A549 (cell line): ENCODE results near the gene CRISPLD2. TPM values are rescaled to one million over a fixed set of nuclear protein-coding genes. Genes with fewer than 3 reads are reported as not detected.
"Not testable (repeated sequence)": the region's sequence is repeated elsewhere in the genome, so short reads cannot be mapped to it uniquely, and the experiment has no call there.

Experiments
- ATAC-seq, 2 experiments: fragments of 200-7000 bp in 1 of 2; fragments of >200 bp in 1 of 2; cut with Nextera tagmentation in 1 of 2; cut with Tn5 transposase in 1 of 2; 3 replicates each; pipeline versions ENCODE4 v1.8.0 to v1.9.1; 2018 to 2020; ENCODE audit warnings: mild to moderate bottlenecking in 1 of 2, moderate library complexity in 1 of 2
- CTCF ChIA-PET: fragments of 300-600 bp; sonication (Branson Sonifier 250); formaldehyde crosslinking; extraction: SDS; loops from one replicate; lab custom pipeline; 2021; ENCODE audit warnings: antibody characterized with exemption, inconsistent platforms; lab: Yijun Ruan, JAX
- POLR2A ChIA-PET: fragments of 350-600 bp; formaldehyde crosslinking; extraction: SDS; loops from one replicate; lab custom pipeline; 2021; ENCODE audit warnings: antibody characterized with exemption, inconsistent platforms; lab: Yijun Ruan, JAX
- DNase-seq, 2 experiments: peaks; one replicate each; pipeline versions ENCODE4 v3.0.0 to v3.0.0-alpha.2; 2011 to 2016; ENCODE audit warnings: low read depth in 1 of 2, low spot score in 1 of 2
- FAIRE-seq: peaks from 2 replicates; lab custom pipeline; 2011; peaks lifted over from hg19 to GRCh38; lab: Jason Lieb, UNC
- H3K27ac ChIP-seq, 2 experiments: fragments of >200 bp; sonication (Bioruptor Twin); formaldehyde crosslinking; 3 replicates each; pipeline ENCODE4 v1.5.1; 2016 to 2017
- H3K4me1 ChIP-seq: fragments of >200 bp; sonication (Bioruptor Twin); formaldehyde crosslinking; 3 replicates; pipeline ENCODE4 v1.6.1; 2016
- H3K4me2 ChIP-seq: fragments of >200 bp; sonication (Bioruptor Twin); formaldehyde crosslinking; 3 replicates; pipeline ENCODE4 v1.6.1; 2016
- H3K4me3 ChIP-seq: fragments of >200 bp; sonication (Bioruptor Twin); formaldehyde crosslinking; 3 replicates; pipeline ENCODE4 v1.5.1; 2016
- H3K9me3 ChIP-seq: fragments of >200 bp; sonication (Bioruptor Twin); formaldehyde crosslinking; 3 replicates; pipeline ENCODE4 v1.6.1; 2016
- CBX2 ChIP-seq: fragments of 200-600 bp; sonication (generic); IDR thresholded peaks from 2 replicates; pipeline ENCODE4 v1.6.1; 2016; ENCODE audit warnings: low read depth, mild to moderate bottlenecking, borderline replicate concordance
- CEBPB ChIP-seq, 2 experiments: fragments of >200 bp in 1 of 2; sonication (Bioruptor Twin) in 1 of 2; formaldehyde crosslinking in 1 of 2; IDR thresholded peaks; 2 replicates each; pipeline ENCODE4 v1.6.1; 2012 to 2016
- CHD2 ChIP-seq: fragments of 150-350 bp; IDR thresholded peaks from 2 replicates; pipeline ENCODE4 v1.6.1; 2014; ENCODE audit warnings: low read length; ENCODE audit not compliant: partially characterized antibody
- EHF ChIP-seq: fragments of 250-450 bp; sonication (Bioruptor Pico); IDR thresholded peaks from 2 replicates; pipeline ENCODE4 v1.5.0; 2020; ENCODE audit warnings: mild to moderate bottlenecking
- FOSB ChIP-seq: fragments of 250-450 bp; sonication (Bioruptor Pico); IDR thresholded peaks from 2 replicates; pipeline ENCODE4 v1.5.0; 2020; ENCODE audit warnings: mild to moderate bottlenecking, moderate library complexity
- GATA3 ChIP-seq: IDR thresholded peaks from 2 replicates; pipeline ENCODE4 v1.6.1; 2012; ENCODE audit warnings: borderline replicate concordance
- HDAC2 ChIP-seq: fragments of 200-600 bp; sonication (generic); IDR thresholded peaks from 2 replicates; pipeline ENCODE4 v1.6.1; 2016
- MAFK ChIP-seq: fragments of 450-650 bp; IDR thresholded peaks from 2 replicates; pipeline ENCODE4 v1.6.1; 2014; ENCODE audit not compliant: partially characterized antibody
- MYC ChIP-seq: IDR thresholded peaks from 2 replicates; pipeline ENCODE4 v1.6.1; 2012; ENCODE audit warnings: mild to moderate bottlenecking, inconsistent platforms, low read length, improper control_type of control experiment, borderline replicate concordance
- NPAS2 ChIP-seq: fragments of 250-450 bp; sonication (Bioruptor Pico); IDR thresholded peaks from 2 replicates; pipeline ENCODE4 v1.8.0; 2022; ENCODE audit warnings: mild to moderate bottlenecking, moderate library complexity, borderline replicate concordance
- NR3C1 ChIP-seq: fragments of >200 bp; sonication (Bioruptor Twin); formaldehyde crosslinking; IDR thresholded peaks from 3 replicates; pipeline ENCODE4 v1.6.1; 2017
- POLR2A ChIP-seq: IDR thresholded peaks from 2 replicates; pipeline ENCODE4 v1.6.1; 2012; ENCODE audit warnings: mild to moderate bottlenecking, low read length
- RCOR1 ChIP-seq: fragments of 150-350 bp; IDR thresholded peaks from 2 replicates; pipeline ENCODE4 v1.6.1; 2014; ENCODE audit warnings: antibody characterized with exemption, low read length, low read depth
- RNF2 ChIP-seq: fragments of 200-600 bp; sonication (generic); IDR thresholded peaks from 2 replicates; pipeline ENCODE4 v1.6.1; 2016; ENCODE audit warnings: low read depth, mild to moderate bottlenecking, antibody characterized with exemption, moderate library complexity, borderline replicate concordance
- SMC3 ChIP-seq: fragments of >200 bp; sonication (Bioruptor Twin); formaldehyde crosslinking; IDR thresholded peaks from 3 replicates; pipeline ENCODE4 v1.6.1; 2018; ENCODE audit warnings: inconsistent platforms
- TFCP2L1 ChIP-seq: fragments of 250-450 bp; sonication (Bioruptor Pico); IDR thresholded peaks from 2 replicates; pipeline ENCODE4 v1.5.0; 2021; ENCODE audit warnings: mild to moderate bottlenecking
- ZFP36 ChIP-seq: fragments of 450-650 bp; IDR thresholded peaks from 2 replicates; pipeline ENCODE4 v1.6.1; 2014; ENCODE audit warnings: borderline replicate concordance; ENCODE audit not compliant: partially characterized antibody
- WGBS: methylation state at CpG from one replicate; pipeline ENCODE4 v1.1.6; 2017; ENCODE audit errors: missing lambda C conversion rate; 5-methylcytosine and 5-hydroxymethylcytosine counted together
- polyA plus RNA-seq, 4 experiments: library from polyadenylated mRNA; depleted of rRNA in 3 of 4; stranded (reverse); fragments of >200 nt; fragmentation: RNase III in 1 of 4; extraction: RNeasy Plus Mini Kit Qiagen cat#74134 plus additional on column Dnase treatment in 1 of 4; gene quantifications; 2 replicates in 3 of 4; 3 replicates in 1 of 4; pipeline ENCODE4 v1.2.3, GENCODE V29; 2011 to 2017
- TF ChIP-seq, protein P1 (sequence below): fragments of 250-450 bp; sonication (Bioruptor Pico); IDR thresholded peaks from 2 replicates; pipeline ENCODE4 v1.5.0; 2021; ENCODE audit warnings: mild to moderate bottlenecking, moderate library complexity, borderline replicate concordance
- TF ChIP-seq, protein P2 (sequence below): fragments of >200 bp; sonication (Bioruptor Twin); formaldehyde crosslinking; IDR thresholded peaks from 3 replicates; pipeline ENCODE4 v1.5.1; 2016
- TF ChIP-seq, protein P3 (sequence below): fragments of 150-350 bp; IDR thresholded peaks from 2 replicates; pipeline ENCODE4 v1.6.1; 2014; ENCODE audit warnings: low read depth, mild to moderate bottlenecking, low read length

Gene CRISPLD2
- polyA plus RNA-seq, 2 of the 4 experiments (the other 2 are of a cell fraction) = 0.85 to 1.6 TPM

DNA sequence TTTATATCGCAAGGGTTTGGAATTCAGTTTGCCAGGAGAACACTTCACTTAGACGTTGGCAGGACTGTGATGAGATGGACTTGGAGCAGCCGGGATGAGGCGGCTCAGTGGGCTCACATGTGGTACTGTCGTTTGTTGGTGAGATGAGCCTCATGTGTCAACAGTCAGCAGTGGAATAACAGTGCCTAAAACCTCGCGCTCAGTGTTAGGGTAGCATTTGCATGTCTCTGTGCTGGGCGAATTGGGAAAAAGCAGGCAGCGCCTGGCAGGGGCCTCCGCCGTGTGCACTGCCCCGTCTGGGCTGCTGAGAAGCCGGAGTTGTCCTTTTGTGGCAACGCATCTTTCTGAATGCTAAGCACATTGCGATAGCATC is 49.7 kb downstream of the CRISPLD2 start:
- 87% methylated on average over 15 of the region's 15 CpGs for WGBS
- DNase-seq (no peak), ATAC-seq (no peak), FAIRE-seq (no peak)
- no peaks in the 10 kb centered on the region for H3K9me3 ChIP-seq
- no peak overlapping the region for H3K27ac ChIP-seq
- no peak overlapping the region for H3K4me3 ChIP-seq
- ChIA-PET CTCF (no interaction called here), POLR2A (no interaction called here)
- no peaks in the 10 kb centered on the region for H3K4me1 ChIP-seq
- no peak for TF ChIP-seq NR3C1
- TF ChIP-seq TFCP2L1 (CRISPR knock-in tag) = no peak
- TF ChIP-seq MYC = no peak
- TF ChIP-seq GATA3 = no peak
- TF ChIP-seq ZFP36 = no peak
- no peak for TF ChIP-seq NPAS2 (CRISPR knock-in tag)
- no peak for TF ChIP-seq CHD2
- TF ChIP-seq, protein P1, sequence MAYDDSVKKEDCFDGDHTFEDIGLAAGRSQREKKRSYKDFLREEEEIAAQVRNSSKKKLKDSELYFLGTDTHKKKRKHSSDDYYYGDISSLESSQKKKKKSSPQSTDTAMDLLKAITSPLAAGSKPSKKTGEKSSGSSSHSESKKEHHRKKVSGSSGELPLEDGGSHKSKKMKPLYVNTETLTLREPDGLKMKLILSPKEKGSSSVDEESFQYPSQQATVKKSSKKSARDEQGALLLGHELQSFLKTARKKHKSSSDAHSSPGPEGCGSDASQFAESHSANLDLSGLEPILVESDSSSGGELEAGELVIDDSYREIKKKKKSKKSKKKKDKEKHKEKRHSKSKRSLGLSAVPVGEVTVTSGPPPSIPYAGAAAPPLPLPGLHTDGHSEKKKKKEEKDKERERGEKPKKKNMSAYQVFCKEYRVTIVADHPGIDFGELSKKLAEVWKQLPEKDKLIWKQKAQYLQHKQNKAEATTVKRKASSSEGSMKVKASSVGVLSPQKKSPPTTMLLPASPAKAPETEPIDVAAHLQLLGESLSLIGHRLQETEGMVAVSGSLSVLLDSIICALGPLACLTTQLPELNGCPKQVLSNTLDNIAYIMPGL (CRISPR knock-in tag) = no peak
- TF ChIP-seq RNF2 = no peak
- no peak for TF ChIP-seq RCOR1
- TF ChIP-seq, protein P2, sequence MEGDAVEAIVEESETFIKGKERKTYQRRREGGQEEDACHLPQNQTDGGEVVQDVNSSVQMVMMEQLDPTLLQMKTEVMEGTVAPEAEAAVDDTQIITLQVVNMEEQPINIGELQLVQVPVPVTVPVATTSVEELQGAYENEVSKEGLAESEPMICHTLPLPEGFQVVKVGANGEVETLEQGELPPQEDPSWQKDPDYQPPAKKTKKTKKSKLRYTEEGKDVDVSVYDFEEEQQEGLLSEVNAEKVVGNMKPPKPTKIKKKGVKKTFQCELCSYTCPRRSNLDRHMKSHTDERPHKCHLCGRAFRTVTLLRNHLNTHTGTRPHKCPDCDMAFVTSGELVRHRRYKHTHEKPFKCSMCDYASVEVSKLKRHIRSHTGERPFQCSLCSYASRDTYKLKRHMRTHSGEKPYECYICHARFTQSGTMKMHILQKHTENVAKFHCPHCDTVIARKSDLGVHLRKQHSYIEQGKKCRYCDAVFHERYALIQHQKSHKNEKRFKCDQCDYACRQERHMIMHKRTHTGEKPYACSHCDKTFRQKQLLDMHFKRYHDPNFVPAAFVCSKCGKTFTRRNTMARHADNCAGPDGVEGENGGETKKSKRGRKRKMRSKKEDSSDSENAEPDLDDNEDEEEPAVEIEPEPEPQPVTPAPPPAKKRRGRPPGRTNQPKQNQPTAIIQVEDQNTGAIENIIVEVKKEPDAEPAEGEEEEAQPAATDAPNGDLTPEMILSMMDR = no peak
- no peak for TF ChIP-seq HDAC2
- no peak for TF ChIP-seq SMC3
- TF ChIP-seq FOSB (CRISPR knock-in tag) = no peak
- TF ChIP-seq, protein P3, sequence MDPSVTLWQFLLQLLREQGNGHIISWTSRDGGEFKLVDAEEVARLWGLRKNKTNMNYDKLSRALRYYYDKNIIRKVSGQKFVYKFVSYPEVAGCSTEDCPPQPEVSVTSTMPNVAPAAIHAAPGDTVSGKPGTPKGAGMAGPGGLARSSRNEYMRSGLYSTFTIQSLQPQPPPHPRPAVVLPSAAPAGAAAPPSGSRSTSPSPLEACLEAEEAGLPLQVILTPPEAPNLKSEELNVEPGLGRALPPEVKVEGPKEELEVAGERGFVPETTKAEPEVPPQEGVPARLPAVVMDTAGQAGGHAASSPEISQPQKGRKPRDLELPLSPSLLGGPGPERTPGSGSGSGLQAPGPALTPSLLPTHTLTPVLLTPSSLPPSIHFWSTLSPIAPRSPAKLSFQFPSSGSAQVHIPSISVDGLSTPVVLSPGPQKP = no peak
- no peak for TF ChIP-seq EHF (CRISPR knock-in tag)
- TF ChIP-seq POLR2A = no peak
- H3K4me2 ChIP-seq = no peak overlapping the region

DNA sequence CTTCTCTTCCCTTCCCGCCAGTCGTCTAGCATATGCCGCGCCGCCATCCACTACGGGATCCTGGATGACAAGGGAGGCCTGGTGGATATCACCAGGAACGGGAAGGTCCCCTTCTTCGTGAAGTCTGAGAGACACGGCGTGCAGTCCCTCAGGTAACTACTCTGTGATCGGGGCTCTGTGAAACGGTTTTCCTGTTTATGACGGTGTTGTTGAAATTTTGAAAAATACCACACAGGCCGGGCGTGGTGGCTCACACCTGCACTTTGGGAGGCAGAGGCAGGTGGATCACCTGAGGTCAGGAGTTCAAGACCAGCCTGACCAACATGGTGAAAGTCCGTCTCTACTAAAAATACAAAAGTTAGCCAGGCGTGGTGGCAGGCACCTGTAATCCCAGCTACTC is 53.2 kb downstream of the CRISPLD2 start:
- H3K4me3 ChIP-seq, H3K9me3 ChIP-seq, H3K4me1 ChIP-seq, ATAC-seq, POLR2A ChIA-PET, DNase-seq, H3K27ac ChIP-seq, FAIRE-seq, H3K4me2 ChIP-seq: not testable (repeated sequence)
- CTCF ChIA-PET = interaction anchor here (1.3 kb wide), 1 partner anchor 119 kb away, joined by 5 read pairs; no protein-coding TSS in a partner anchor
- 93% methylated on average over 17 of the region's 17 CpGs for WGBS

DNA sequence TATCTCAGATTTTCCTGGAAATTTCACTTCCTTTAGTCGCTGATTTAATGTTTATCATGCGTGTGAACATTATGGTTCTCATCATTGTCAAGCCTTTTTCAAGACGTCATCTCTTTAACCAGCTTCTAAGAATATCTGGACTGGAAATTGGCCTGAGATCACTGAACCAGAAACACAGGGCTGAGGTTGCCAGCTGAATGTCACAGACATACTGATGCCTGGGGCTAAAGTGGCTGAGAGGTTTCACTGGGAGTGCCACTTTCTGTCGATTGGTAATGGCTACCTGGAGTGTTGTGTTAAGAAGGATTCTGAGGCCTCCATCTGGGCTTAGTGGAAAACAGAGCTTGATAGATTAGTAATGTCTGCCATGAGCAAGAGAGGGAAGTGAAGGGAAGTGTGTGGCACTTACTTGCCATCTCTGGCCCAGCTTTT is 54.2 kb downstream of the CRISPLD2 start:
- H3K4me1 ChIP-seq = no peaks in the 10 kb centered on the region
- no peak overlapping the region for H3K4me3 ChIP-seq
- WGBS = 48% methylated on average over 4 of the region's 4 CpGs
- FAIRE-seq (no peak), ATAC-seq (no peak), DNase-seq (no peak)
- CTCF ChIA-PET = interaction anchor here (0.7 to 1.3 kb wide), 4 partner anchors 13 to 120 kb away, joined by 3 to 5 read pairs (median 3); no protein-coding TSS in a partner anchor
- no peak overlapping the region for H3K27ac ChIP-seq
- no peak overlapping the region for H3K4me2 ChIP-seq
- TF ChIP-seq CBX2 (no peak), CEBPB (IDR thresholded peaks at IDR 0.05) (no peak), MAFK (no peak)
- TF ChIP-seq, all 56 proteins: peak for 0
- POLR2A ChIA-PET = no interaction called here
- no peaks in the 10 kb centered on the region for H3K9me3 ChIP-seq
